Measurements from ENCODE around the gene MAD2L2.

MAD2L2 gene

GRCh38 chr1:11649237-11649623 is 31.7 kb downstream of the MAD2L2 start:
- TF ChIP-seq CTCF (IDR thresholded peaks at IDR 0.05; ENCODE audit: low read depth, low read length, missing control alignments) = no peak
- H3K27ac ChIP-seq = no peak overlapping the region
- no peak overlapping the region for H3K4me3 ChIP-seq (ENCODE audit: low read depth, low read length)
- no peak for DNase-seq
- H3K27me3 ChIP-seq (replicated peaks) = peaks cover 15% of the 10 kb centered on the region
- in situ Hi-C loops (cut with HindIII; ENCODE audit: low pct_ligation_motif_present, low sequenced_read_pairs) = loop anchor here (25.0 kb wide), 1 partner anchor 412 kb away; no protein-coding TSS in a partner anchor
- H3K36me3 ChIP-seq (replicated peaks) = no peaks in the 10 kb centered on the region

GRCh38 chr1:11648732-11649158 is 32.2 kb downstream of the MAD2L2 start:
- TF ChIP-seq CTCF (IDR thresholded peaks at IDR 0.05; ENCODE audit: low read depth, low read length, missing control alignments) = no peak
- no peaks in the 10 kb centered on the region for H3K36me3 ChIP-seq (replicated peaks)
- DNase-seq = no peak
- H3K27me3 ChIP-seq (replicated peaks) = peaks cover 15% of the 10 kb centered on the region
- in situ Hi-C loops (cut with HindIII; ENCODE audit: low pct_ligation_motif_present, low sequenced_read_pairs) = loop anchor here (25.0 kb wide), 1 partner anchor 411 kb away; no protein-coding TSS in a partner anchor
- H3K4me3 ChIP-seq (ENCODE audit: low read depth, low read length) = no peak overlapping the region
- no peak overlapping the region for H3K27ac ChIP-seq

GRCh38 chr1:11648039-11648438 is 32.9 kb downstream of the MAD2L2 start:
- in situ Hi-C loops (cut with HindIII; ENCODE audit: low pct_ligation_motif_present, low sequenced_read_pairs) = loop anchor here (25.0 kb wide), 1 partner anchor 411 kb away; no protein-coding TSS in a partner anchor
- H3K27ac ChIP-seq = no peak overlapping the region
- H3K27me3 ChIP-seq (replicated peaks) = peaks cover 15% of the 10 kb centered on the region
- no peak for TF ChIP-seq CTCF (IDR thresholded peaks at IDR 0.05; ENCODE audit: low read depth, low read length, missing control alignments)
- H3K4me3 ChIP-seq (ENCODE audit: low read depth, low read length) = no peak overlapping the region
- no peak for DNase-seq
- no peaks in the 10 kb centered on the region for H3K36me3 ChIP-seq (replicated peaks)

GRCh38 chr1:11647333-11647732 is 33.6 kb downstream of the MAD2L2 start:
- no peak for DNase-seq
- in situ Hi-C loops (cut with HindIII; ENCODE audit: low pct_ligation_motif_present, low sequenced_read_pairs) = loop anchor here (25.0 kb wide), 1 partner anchor 410 kb away; no protein-coding TSS in a partner anchor
- no peak overlapping the region for H3K27ac ChIP-seq
- H3K36me3 ChIP-seq (replicated peaks) = no peaks in the 10 kb centered on the region
- H3K27me3 ChIP-seq (replicated peaks) = peaks cover 15% of the 10 kb centered on the region
- H3K4me3 ChIP-seq (ENCODE audit: low read depth, low read length) = no peak overlapping the region
- TF ChIP-seq CTCF (IDR thresholded peaks at IDR 0.05; ENCODE audit: low read depth, low read length, missing control alignments) = no peak

GRCh38 chr1:11646317-11646716 is 34.6 kb downstream of the MAD2L2 start:
- Histone ChIP-seq H3K27me3 (replicated peaks) (peaks cover 15% of the 10 kb centered on the region), H3K36me3 (replicated peaks) (no peaks in the 10 kb centered on the region), H3K4me3 (ENCODE audit: low read depth, low read length) (no peak overlapping the region), H3K27ac (no peak overlapping the region)
- in situ Hi-C loops (cut with HindIII; ENCODE audit: low pct_ligation_motif_present, low sequenced_read_pairs) = loop anchor here (25.0 kb wide), 1 partner anchor 409 kb away; no protein-coding TSS in a partner anchor
- no peak for DNase-seq
- TF ChIP-seq CTCF (IDR thresholded peaks at IDR 0.05; ENCODE audit: low read depth, low read length, missing control alignments) = no peak
